HepG2 (cell line): ENCODE measurements around the gene SYCE3. TPM values are rescaled to one million over a fixed set of nuclear protein-coding genes. Genes with fewer than 3 reads are reported as not detected.
A peak's percentile ranks its signal among the peaks of the same experiment; 100 is the strongest.

Experiments used
- AGO1 ChIP-seq: fragments of 200-400 bp; formaldehyde crosslinking; IDR thresholded peaks from 2 replicates; pipeline ENCODE4 v1.6.1; 2017; ENCODE audit warnings: mild to moderate bottlenecking, low read depth, low read length, moderate library complexity; ENCODE audit not compliant: poor library complexity, severe bottlenecking
- ARID2 ChIP-seq: sonication (generic); formaldehyde crosslinking; IDR thresholded peaks from 2 replicates; pipeline ENCODE4 v1.8.1; 2022; ENCODE audit warnings: mild to moderate bottlenecking, missing genetic modification reagents, borderline replicate concordance
- KDM2A ChIP-seq: sonication (generic); formaldehyde crosslinking; IDR thresholded peaks from 2 replicates; pipeline ENCODE4 v1.4.0; 2020; ENCODE audit warnings: low read depth, missing genetic modification reagents, borderline replicate concordance
- MIER3 ChIP-seq: IDR thresholded peaks from 2 replicates; pipeline ENCODE4 v1.6.1; 2016; ENCODE audit warnings: missing compliant biosample characterization, borderline replicate concordance
- NONO ChIP-seq, 2 experiments: fragments of 450-650 bp in 1 of 2; sonication (generic) in 1 of 2; formaldehyde crosslinking in 1 of 2; IDR thresholded peaks in 1 of 2; conservative IDR thresholded peaks in 1 of 2; 2 replicates each; pipeline versions ENCODE4 v1.6.1 to v1.8.0; 2017 to 2022; ENCODE audit warnings: mild to moderate bottlenecking in 1 of 2, missing genetic modification reagents in 1 of 2, moderate library complexity in 1 of 2
- NR2F6 ChIP-seq, 2 experiments: IDR thresholded peaks; 2 replicates each; pipeline ENCODE4 v1.6.1; 2016; ENCODE audit warnings: antibody characterized with exemption in 1 of 2, mild to moderate bottlenecking in 1 of 2
- RBM22 ChIP-seq: fragments of 200-400 bp; formaldehyde crosslinking; optimal IDR thresholded peaks from 2 replicates; pipeline ENCODE3; 2017; ENCODE audit warnings: mild to moderate bottlenecking, low read length, moderate library complexity
- SP5 ChIP-seq: IDR thresholded peaks from 2 replicates; pipeline ENCODE4 v1.6.1; 2016; ENCODE audit warnings: low read depth, borderline replicate concordance
- SUZ12 ChIP-seq: fragments of 150-350 bp; IDR thresholded peaks from 2 replicates; pipeline ENCODE4 v1.6.1; 2014; ENCODE audit warnings: low read depth, low read length
- XRCC5 ChIP-seq: fragments of 200-400 bp; formaldehyde crosslinking; optimal IDR thresholded peaks from 2 replicates; pipeline ENCODE3; 2017; ENCODE audit warnings: mild to moderate bottlenecking, low read length
- ZBED4 ChIP-seq: sonication (generic); formaldehyde crosslinking; IDR thresholded peaks from 2 replicates; pipeline ENCODE4 v1.4.0; 2020; ENCODE audit warnings: missing genetic modification reagents, borderline replicate concordance
- ZFY ChIP-seq: sonication (generic); formaldehyde crosslinking; IDR thresholded peaks from 2 replicates; pipeline ENCODE4 v1.4.0; 2020; ENCODE audit warnings: missing genetic modification reagents
- ZSCAN20 ChIP-seq: sonication (generic); formaldehyde crosslinking; IDR thresholded peaks from 2 replicates; pipeline ENCODE4 v1.4.0; 2020; ENCODE audit warnings: missing genetic modification reagents, mild to moderate bottlenecking, borderline replicate concordance
- polyA plus RNA-seq, 8 experiments: library from polyadenylated mRNA; depleted of rRNA in 3 of 8; stranded (reverse) in 7 of 8; unstranded in 1 of 8; fragments of >200 nt; fragmentation: Illumina TruSeq in 4 of 8; extraction: Trizol in 4 of 8; gene quantifications; 2 replicates each; pipeline versions ENCODE4 v1.2.1 to v1.2.3, GENCODE V29; 2011 to 2016; ENCODE audit warnings: low read depth in 4 of 8, missing spikeins in 1 of 8, mixed read lengths in 1 of 8; ENCODE audit not compliant: insufficient read depth in 1 of 8
- total RNA-seq, 5 experiments: library from RNA; depleted of rRNA; stranded (reverse); fragments of >200 nt; fragmentation: Illumina TruSeq; extraction: Trizol; gene quantifications; 2 replicates each; pipeline ENCODE4 v1.2.3, GENCODE V29; 2016; ENCODE audit warnings: low read depth in 1 of 5
- TF ChIP-seq, protein P1 (sequence below): IDR thresholded peaks from 2 replicates; pipeline ENCODE4 v1.6.1; 2016; ENCODE audit warnings: missing compliant biosample characterization, missing genetic modification reagents, borderline replicate concordance
- TF ChIP-seq, protein P2 (sequence below): sonication (generic); formaldehyde crosslinking; IDR thresholded peaks from 2 replicates; pipeline ENCODE4 v1.9.0; 2021; ENCODE audit warnings: missing genetic modification reagents, borderline replicate concordance
- TF ChIP-seq, protein P3 (sequence below): sonication (generic); formaldehyde crosslinking; IDR thresholded peaks from 2 replicates; pipeline ENCODE4 v1.4.0; 2020; ENCODE audit warnings: missing genetic modification reagents
- TF ChIP-seq, protein P4 (sequence below): sonication (generic); formaldehyde crosslinking; IDR thresholded peaks from 2 replicates; pipeline ENCODE4 v1.8.1; 2023; ENCODE audit warnings: mild to moderate bottlenecking, moderate library complexity, missing genetic modification reagents

The SYCE3 gene
- total and polyA plus RNA-seq, 2 of the 13 experiments (the other 11 are each of a cell fraction or from before 2014, with no cell fraction given) = not detected

DNA sequence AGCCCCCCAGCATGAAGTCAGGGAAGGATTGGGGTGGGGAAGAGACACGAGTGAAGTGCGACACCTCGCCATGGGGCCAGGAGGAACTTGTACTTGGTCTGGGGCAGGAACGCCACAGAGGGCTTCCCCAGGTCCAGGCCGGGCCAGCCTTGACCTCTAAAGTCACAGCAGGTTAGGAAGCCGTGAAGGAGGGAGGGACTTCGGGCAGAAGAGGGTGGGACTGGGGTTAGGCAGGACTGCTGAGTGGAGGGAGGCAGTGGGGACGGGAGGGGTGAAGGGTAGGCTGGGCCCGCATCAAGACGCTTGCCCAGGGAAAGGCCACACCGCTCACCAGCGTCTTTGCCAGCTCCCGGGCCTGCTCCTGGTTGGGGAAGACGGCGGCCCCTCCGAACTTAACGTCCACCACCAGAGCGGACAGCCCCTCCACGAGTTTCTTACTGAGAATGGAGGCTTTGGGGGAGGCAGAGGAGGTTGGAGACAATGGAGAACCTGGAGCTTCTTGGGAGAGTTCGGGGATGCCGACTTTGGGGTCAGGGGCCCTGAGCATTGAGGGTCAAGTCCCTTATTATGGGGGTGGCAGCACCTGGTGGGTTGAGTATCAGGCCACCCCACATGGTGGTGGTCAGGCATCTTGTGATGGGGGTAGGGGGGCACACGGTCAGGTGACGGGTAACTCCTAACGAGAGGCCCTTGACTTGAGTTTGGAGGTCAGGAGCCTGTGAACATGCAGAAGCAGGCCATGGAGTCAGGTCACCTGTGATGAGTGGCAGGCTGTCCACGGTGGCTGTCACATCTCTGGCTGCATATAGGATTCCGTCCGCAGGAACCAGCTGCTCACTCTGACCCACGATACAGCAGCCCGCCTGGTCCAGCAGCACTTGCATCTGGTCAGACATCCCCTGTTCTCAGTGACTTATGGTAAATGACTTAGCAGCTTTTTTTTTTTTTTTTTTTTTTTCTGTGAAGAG is 35.6 kb downstream of the SYCE3 start (continued):
- TF ChIP-seq NONO (IDR thresholded peaks at IDR 0.05) (no peak), NONO (CRISPR knock-in tag; conservative IDR thresholded peaks at IDR 0.05) (no peak; the same call in 1 of the 2 replicates), KDM2A (CRISPR knock-in tag) (0 out of 2 replicates have a peak, but pooled peaks have one; percentile 71), SUZ12 (no peak), NR2F6 (IDR thresholded peaks at IDR 0.05) (peak; percentile 86), NR2F6 (CRISPR knock-in tag; IDR thresholded peaks at IDR 0.05) (peak; percentile 93), RBM22 (peak; percentile 34), ZBED4 (CRISPR knock-in tag) (peak; percentile 83; the same call in 1 of the 2 replicates), ARID2 (CRISPR knock-in tag) (0 out of 2 replicates have a peak, but pooled peaks have one; percentile 54), SP5 (CRISPR knock-in tag) (peak; percentile 70; the same call in 1 of the 2 replicates), MIER3 (CRISPR knock-in tag) (0 out of 2 replicates have a peak, but pooled peaks have one; percentile 19), XRCC5 (no peak), ZSCAN20 (CRISPR knock-in tag) (no peak), AGO1 (peak; percentile 92), ZFY (peak; percentile 64)
- TF ChIP-seq, protein P1, sequence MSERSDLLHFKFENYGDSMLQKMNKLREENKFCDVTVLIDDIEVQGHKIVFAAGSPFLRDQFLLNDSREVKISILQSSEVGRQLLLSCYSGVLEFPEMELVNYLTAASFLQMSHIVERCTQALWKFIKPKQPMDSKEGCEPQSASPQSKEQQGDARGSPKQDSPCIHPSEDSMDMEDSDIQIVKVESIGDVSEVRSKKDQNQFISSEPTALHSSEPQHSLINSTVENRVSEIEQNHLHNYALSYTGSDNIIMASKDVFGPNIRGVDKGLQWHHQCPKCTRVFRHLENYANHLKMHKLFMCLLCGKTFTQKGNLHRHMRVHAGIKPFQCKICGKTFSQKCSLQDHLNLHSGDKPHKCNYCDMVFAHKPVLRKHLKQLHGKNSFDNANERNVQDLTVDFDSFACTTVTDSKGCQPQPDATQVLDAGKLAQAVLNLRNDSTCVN (CRISPR knock-in tag) = 0 out of 2 replicates have a peak, but pooled peaks have one; percentile 56
- TF ChIP-seq, protein P2, sequence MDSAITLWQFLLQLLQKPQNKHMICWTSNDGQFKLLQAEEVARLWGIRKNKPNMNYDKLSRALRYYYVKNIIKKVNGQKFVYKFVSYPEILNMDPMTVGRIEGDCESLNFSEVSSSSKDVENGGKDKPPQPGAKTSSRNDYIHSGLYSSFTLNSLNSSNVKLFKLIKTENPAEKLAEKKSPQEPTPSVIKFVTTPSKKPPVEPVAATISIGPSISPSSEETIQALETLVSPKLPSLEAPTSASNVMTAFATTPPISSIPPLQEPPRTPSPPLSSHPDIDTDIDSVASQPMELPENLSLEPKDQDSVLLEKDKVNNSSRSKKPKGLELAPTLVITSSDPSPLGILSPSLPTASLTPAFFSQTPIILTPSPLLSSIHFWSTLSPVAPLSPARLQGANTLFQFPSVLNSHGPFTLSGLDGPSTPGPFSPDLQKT (CRISPR knock-in tag) = no peak
- TF ChIP-seq, protein P3, sequence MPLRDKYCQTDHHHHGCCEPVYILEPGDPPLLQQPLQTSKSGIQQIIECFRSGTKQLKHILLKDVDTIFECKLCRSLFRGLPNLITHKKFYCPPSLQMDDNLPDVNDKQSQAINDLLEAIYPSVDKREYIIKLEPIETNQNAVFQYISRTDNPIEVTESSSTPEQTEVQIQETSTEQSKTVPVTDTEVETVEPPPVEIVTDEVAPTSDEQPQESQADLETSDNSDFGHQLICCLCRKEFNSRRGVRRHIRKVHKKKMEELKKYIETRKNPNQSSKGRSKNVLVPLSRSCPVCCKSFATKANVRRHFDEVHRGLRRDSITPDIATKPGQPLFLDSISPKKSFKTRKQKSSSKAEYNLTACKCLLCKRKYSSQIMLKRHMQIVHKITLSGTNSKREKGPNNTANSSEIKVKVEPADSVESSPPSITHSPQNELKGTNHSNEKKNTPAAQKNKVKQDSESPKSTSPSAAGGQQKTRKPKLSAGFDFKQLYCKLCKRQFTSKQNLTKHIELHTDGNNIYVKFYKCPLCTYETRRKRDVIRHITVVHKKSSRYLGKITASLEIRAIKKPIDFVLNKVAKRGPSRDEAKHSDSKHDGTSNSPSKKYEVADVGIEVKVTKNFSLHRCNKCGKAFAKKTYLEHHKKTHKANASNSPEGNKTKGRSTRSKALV (CRISPR knock-in tag) = no peak
- TF ChIP-seq, protein P4, sequence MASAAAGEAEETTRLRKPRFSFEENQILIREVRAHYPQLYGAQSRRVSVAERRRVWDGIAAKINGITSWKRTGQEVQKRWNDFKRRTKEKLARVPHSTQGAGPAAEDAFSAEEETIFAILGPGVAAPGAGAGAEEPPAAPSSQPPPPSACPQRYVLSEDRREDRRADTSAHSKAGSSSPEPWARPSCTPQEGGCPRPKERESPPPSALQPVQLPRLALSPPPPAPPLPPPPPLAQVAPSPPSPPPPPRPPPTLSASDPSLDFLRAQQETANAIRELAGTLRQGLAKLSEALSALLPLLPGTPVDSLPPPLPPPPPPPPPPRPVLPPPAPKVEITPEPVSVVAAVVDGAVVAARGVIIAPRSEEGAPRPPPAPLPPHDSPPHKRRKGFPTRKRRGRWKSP (CRISPR knock-in tag) = no peak
